Putamen (tissue), 1 donor: ENCODE data around the gene FBXW11.
"Not testable (repeated sequence)": the region's sequence is repeated elsewhere in the genome, so short reads cannot be mapped to it uniquely, and the experiment has no call there.

Source experiments
- DNase-seq: peaks from one replicate; pipeline ENCODE4 v3.0.0-alpha.2; 2016; ENCODE audit warnings: low spot score

FBXW11 gene

DNA sequence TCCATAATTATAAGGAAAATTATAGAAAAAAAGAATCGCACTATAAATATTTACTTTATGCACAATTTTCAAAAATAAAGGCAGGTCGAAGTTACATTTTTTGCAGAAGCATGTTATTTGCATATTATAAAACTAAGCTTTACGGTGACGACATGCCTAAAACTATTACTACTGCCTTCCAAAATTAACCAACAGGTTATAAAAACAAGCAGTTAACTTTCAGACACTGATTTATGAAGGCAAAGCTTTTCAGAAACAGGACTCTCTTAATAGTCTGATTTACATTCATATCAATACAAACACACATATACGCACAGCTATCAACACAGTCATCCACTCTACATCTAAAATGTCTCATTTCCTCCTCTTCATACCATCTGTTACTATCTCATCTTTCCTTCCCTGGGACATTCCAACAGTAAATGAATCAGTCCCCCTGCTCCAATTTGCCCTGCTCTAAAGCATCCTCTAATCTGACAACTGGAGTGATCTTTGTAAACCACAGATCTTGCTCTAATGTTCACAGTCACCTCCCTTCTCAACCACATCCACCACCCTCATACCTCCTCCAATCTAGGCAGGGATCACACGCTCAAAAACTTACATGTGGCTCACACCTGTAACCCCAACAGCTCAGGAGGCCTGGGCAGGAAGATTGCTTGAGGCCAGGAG, 21.6 kb downstream of the FBXW11 start:
- DNase-seq: no peak

DNA sequence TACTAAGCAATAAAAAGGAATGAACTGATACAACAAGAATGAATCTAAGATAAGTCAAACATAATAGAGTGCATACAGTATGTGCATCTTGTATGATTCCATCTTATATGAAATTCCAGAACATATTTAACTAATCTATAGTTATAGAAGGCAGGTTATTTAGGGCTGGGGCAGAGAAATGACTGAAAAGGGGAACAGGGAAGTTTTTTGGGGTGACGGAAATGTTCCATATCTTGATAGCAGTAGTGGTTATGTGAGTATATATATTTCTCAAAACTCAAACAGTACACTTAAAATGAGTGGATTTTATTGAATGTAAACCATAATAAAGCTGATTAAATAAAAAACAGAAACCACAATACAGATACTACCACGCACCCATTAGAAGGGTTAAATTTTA, 24.6 kb downstream of the FBXW11 start:
- DNase-seq: no peak

DNA sequence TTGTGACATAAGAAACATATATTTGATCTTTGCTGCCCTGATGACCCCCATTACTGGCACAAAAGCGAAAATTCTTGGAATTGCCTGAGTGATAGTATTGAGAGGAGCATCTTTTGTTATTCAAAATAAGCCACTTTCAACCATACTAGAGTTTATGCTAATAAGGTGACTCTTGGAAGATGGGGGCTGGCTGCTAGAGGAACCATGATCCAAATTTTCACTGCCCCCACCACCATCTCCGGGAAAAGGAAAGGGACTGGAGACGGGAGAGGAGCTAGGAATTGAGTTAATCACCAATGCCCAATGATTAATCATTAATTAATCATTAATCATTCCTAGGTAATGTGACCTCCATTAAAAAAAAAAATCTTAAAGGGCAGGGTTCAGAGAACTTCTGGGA, 25.6 kb downstream of the FBXW11 start:
- DNase-seq: no peak

DNA sequence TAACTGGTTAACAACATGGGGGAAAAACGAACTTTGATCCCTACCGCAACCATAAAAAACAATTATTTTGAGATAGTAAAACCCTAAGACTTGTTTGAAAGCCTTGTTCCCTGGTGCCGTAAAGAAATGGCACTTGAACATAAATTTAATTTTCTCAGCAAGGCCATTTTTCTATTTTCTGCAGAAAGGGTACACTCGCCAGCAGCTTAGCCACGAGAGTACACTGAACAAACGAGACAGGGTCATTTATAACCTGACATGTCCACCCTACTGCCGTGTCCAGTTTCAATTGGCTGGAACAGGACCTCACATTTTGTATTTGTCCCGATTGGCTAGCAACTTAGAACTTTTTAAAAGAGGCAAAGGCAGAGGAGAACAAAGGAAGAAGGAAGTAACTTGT, 26.8 kb downstream of the FBXW11 start:
- DNase-seq: no peak

DNA sequence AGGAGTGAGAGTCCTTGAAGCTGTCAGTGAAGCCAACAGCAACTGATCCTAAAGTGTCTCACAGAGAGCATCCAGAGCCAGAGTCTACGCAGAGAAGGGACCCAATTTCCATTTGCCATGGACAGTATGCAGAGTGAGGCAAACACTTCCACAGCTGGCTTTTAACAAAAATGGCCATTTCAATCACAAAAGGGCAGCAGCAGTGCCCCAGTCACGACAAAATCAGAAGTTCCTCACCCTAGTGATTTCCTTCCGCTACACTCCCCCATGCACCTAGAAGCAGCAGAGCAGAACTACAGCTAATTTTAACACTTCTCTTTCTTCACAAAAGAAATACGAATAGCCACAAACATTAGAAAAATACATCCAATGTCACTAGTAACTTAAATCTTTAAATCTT, 27.9 kb downstream of the FBXW11 start:
- DNase-seq: no peak

DNA sequence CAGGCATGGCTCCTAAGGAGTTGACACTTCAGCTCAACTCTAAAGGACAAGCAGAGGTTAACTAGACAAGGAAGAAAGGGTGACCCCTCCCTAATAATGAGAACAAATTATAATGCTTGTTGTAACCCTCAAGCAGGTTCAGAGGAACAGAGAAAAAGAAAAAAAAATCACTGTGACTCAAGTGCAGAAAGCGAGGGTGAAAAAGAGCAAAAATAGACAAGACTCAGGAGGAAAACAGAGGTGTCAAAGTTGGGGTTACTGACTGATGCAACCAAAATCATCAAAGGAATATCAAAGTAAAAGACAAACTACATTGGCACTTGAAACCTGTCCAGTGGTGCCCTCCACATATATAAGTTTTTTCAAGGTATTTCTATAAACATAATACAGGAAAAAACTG, 28.4 kb downstream of the FBXW11 start:
- DNase-seq: no peak

DNA sequence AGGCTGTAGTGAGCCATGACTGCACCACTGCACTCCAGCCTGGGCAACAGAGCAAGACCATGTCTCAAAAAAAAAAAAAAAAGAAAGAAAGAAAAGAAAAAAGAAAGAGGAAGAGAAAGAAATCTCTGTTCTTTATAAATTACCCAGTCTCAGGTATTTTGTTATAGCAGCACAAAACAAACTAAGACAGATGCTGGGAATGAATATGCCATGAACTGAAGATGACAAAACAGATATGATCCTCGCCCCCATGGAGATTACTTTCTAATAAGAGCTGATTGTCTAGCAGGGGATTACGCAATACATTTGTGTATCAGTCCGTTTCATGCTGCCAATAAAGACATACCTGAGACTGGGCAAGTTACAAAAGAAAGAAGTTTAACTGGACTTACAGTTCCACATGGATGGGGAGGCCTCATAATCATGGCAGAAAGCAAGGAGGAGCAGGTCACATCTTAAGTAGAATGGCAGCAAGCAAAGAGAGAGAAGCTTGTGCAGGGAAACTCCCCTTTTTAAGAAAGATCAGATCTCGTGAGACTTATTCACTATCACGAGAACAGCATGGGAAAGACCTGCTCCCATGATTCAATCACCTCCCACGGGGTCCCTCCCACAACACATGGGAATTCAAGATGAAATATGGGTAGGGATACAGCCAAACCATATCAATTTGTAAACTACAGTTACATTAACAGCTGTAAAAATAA, 29.0 kb downstream of the FBXW11 start:
- not testable (repeated sequence) for DNase-seq

DNA sequence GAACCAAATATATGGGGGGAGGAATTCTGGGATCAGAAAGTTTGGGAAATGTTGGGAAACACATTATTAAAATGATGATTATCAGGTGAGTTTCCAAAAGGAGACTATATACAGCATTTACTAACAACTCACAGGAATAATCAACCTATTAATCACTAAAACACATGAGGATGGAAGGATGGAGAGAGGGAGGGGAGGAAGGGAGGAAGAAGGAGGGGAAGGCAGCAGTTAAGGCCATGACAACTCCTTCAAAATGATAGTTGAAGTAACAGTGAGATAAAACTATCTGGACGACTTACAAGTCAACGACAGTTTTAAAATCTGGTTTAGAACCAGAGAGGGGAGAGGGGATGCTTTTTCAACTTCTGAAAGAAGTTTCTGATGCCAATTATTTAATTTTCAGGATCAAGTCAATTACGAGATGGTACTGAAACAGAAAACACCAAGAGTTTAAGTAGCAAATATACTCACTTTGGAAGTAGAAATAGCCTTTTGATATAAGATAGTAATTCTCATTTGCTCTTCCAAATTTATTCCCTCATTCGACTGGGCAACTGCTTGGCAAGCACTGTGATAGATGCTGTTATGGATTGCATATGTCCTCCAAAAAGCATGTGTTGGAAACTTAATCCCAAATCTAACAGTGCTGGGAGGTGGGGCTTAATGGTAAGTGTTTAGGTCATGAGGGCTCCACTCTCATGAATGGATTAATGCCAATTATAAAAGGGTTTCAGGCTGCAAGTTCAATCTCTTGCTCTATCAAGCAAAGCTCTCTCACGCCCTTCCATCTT, 30.4 kb downstream of the FBXW11 start:
- no peak for DNase-seq

DNA sequence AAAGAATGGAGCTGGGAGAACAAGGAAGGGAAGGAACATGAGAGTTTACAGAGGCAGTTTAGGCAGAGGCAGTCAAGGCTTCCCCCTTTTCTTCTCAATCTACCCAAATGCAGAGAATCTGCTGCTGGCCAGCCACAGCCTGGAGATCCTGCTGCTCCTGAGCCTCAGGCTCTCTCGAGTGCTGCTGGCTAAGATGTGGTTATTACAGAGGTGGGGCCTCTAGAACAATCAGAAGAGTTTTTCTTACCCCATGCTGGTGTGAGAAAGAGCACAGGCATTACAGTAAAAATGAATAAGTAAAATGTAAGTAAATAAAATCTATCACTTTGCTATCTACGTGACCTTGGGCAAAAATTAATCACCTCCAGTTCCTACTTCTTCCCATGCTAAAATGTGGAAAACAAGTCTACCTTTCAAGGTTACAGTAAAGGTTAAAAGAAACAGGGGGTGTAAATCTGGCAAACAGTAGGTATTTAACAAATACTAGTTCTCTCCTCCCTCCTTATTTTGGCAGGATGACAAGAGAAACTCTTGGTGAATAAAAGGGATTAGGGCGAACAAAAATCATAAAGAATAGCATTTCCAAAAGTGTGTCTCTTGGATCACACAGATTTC, 31.1 kb downstream of the FBXW11 start:
- DNase-seq: no peak

DNA sequence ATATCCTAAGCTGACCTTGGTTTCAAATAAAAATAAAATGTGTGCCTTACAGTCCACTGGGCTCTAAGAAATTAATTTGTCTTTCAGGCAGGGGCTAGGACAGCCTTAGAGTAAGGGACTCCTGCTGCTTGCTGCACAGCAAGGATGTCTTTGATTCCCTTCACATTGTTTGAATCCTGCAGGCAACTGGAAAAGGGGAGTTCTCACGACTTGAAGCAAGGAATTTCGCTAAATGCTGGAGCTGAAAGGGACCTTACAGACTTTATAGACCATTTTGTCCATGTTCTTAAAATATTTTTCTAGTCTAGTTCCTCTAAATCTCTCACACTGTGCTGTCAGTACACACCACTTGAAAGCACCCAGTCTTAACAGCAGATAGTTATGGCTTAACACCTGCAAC, 35.6 kb downstream of the FBXW11 start:
- no peak for DNase-seq

DNA sequence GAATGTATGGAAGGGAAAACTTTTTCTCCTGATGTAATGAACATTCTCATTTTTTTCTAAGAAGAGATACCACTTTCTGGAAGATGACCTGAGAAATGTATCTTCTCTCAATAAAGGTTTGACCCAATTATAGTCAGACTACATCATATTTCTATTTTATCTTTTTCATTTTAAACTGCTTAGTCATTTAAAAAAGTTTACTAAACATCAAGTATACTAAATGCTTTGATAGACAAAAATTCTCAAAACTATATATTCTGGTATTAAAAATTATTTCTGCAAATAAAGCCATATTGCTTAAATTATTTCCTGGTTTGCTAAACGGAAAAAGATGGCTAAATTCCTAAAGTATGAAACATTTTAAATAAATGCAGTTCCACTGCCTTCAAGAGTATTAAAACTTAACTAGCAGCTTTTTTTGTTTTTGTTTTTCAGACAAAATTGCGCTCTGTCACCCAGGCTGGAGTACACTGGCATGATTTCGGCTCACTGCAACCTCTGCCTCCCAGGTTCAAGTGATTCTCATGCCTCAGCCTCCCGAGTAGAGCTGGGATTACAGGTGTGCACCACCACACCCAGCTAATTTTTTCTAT, 37.1 kb downstream of the FBXW11 start:
- no peak for DNase-seq

DNA sequence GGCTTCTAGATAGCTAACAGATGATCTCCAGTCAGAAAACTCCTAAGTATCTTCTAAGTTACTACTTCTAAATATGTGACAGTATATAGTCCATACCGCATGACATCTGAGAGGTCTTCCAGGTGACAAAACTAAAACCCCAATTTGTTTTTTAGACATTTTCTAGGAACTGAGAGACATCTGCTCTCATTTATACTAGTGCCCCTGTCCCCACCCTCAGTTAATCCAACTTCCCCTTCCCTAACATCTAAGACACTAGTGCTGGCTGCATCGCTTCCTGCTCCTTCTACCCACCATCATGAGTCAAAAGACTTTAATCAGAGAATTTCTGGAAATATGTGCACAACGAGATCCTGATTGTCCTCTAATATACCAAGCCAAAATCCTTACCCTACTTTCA, 37.9 kb downstream of the FBXW11 start:
- no peak for DNase-seq

DNA sequence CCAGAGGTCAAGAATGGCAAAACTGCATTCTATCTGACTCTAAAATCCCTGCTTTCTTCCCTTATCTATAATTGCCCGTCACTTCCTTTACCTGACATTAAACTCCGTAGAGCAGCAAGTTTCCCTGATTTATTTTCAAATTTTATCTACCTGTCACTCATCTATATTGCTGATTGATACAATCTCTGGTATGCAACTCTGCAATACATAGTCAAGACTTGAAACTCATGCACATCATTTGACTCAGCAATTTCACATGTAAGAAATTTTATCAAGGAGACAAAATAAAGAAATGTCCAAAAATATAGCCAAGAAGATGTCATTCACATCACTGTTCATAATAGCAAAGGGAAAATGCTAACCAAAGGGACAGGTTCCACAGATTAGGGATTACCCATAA, 39.5 kb downstream of the FBXW11 start:
- DNase-seq: no peak

DNA sequence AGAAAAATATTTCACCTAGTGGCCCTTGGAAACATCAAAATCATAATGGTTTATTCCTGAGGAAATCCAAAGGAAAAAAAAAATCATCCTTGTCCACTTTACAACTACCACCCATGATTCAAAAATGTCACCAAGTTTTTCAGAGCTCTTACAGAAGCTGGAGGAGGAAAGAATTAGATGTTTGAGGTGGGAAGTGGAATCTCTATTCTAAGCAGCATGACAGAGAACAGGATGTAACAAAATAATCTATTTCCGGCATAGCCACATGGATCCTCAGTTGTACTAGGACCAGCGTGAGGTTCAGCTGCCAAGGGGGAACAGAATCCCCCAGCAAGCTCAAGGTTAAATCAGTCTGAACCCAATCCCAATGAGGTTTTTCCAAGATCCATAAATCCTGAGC, 40.2 kb downstream of the FBXW11 start:
- DNase-seq: peak; percentile 13

DNA sequence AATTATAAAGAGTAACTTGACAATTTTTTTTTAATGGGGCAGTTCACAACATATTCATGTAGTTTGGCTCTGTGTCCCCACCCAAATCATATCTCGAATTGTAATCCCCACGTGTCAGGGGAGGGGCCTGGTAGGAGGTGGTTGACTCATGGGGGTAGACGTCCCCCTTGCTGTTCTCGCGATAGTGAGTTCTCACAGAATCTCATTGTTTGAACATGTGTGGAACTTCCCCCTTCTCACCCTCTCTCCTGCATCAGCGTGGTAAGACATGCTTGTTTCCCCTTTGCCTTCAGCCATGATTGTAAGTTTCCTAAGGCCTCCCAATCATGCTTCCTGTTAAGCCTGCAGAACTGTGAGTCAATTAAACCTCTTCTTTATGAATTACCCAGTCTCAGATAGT, 40.7 kb downstream of the FBXW11 start:
- DNase-seq: no peak

DNA sequence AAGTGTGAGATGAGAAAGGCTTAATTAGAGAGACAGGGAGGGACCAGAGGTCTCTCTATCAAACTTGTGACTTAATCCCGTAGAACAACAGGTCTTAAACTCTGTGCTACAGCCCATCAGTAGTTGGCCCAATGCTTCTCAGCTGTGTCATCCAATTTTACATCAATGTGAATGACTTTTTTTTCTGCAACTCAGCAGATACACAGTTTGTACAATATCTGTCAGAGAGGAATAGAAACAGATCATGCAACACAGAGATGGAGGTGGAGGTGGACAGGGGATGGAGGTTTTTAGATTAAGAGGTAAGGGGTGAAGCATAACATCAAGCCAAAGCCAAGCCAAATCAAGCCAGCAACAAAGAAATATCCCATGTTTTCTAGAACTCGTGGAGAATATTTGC, 43.0 kb downstream of the FBXW11 start:
- no peak for DNase-seq

DNA sequence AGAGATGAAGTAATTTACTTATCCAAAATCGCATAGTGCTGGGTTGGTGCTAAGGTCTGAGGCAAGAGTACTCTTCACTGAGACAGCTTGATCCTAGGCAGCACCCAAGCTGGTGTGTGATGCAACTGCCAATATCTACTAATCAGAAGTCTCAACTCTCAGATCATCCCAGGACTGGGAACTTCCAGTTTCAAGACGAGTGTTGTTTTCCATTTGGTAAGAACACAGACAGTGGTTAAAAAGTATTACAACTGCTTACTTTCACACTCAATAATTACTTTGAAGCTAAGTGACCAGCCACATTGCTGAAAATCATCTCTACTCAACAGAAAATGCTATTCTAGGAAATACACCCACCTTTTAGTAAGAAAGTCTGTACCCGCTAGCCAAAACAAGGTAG, 45.3 kb downstream of the FBXW11 start:
- no peak for DNase-seq

DNA sequence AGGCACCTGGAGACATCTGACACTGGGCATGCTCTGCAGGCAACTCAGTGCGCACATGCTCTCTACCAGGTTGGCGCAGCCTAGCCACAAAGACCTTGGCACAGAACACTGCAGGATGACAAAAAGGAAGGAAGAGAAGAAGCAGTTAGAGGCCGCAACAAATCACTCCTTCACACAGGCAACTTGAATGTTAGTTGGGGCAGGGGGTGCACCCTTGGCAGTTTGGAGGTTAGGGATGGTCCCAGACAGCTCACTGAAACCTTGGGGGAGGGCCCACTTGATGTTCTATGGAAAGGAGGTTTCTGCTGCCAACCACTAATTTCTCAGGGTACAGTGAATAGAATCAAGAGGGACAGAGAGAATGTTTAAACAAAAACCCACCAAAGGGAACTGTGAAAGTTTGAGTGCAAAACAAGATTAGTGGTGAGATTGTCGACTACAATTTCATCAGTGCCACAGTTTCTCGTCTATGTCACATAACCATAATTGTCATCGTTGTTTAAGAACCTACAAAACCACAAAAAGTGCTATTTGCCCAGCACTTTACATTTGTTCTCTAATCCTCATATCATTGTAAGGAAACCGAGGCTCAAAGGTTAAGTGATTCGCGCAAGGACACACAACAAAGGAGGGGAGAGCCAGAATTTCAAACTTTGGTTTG, 48.7 kb downstream of the FBXW11 start:
- DNase-seq: no peak

DNA sequence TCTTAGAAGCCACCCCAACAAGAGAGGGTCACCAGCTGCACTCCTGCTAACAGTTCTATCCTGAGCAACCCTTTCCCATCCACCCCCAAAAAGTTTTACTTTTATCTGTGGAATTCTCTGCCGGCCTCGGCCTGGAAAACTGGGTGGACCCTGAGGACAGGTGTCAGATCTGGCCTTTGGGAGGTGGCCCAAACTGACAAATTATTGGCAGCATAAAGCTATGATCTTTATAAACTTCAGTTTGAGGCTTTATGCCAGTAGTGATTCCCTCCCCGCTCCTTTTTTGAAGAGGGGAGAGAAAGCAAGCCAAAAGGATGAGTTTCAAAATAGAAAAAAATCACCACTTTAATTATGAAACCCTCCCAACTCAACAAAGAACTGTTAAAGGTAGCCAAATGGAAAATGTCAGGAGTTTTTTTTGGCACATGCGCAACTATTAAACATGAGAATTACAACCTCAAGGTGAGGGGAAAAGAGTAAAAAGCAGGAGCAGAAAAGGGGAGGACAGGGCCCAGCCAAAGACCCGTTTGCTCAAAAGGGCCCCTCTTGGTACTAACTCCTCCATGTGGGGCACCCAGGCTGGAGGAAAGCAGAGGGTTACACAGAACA, 49.4 kb downstream of the FBXW11 start:
- no peak for DNase-seq

DNA sequence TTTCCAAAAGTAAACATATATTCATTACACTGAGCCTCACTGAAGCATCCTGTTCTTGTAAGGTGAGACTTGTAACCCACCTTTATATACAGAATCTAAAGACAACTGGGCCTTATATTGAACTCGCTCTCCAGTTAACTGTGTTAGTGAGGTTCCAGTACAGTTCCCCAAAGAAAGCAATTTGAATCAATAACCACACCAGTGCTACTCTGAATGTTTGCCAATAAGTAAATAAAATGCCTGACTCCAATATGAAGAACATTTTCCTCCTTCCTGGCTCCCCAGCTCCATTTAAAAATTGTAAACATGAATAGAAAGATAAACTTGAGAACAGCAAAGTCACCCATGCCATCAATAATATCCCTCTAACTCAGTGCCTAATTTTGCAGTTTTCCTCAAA, 50.1 kb downstream of the FBXW11 start:
- no peak for DNase-seq

DNA sequence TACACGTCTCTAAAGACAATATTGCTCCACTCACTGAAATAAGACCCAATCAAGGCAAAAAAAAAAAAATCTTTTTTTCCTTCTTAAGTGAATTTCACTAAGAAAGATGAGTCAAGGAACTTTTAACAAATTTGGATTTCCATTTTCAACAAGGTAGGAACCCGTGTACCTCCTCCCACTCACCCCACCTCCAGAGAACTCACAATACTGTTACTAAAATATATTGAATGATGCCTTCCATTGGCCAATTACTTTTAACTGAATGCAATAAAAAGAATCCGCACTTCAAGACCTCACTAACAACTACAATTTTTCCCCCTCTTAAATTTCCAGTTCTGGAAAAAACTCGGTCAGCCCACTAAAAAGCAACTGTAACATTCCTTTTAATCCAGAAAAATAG, 50.7 kb downstream of the FBXW11 start:
- DNase-seq: peak; percentile 53
